Mucosa of stomach (tissue), 1 donor: ENCODE measurements around the gene THAP3.
"Not testable (repeated sequence)": the region's sequence is repeated elsewhere in the genome, so short reads cannot be mapped to it uniquely, and the experiment has no call there.

Source experiments
- H3K27me3 ChIP-seq: one replicate; pipeline ENCODE4 v1.7.0; 2013; ENCODE audit warnings: mild to moderate bottlenecking, low read length; ENCODE audit not compliant: control insufficient read depth, insufficient read depth
- H3K36me3 ChIP-seq: one replicate; pipeline ENCODE4 v1.7.0; 2013; ENCODE audit warnings: low read length; ENCODE audit not compliant: control insufficient read depth, insufficient read depth
- H3K4me1 ChIP-seq: one replicate; pipeline ENCODE4 v1.7.0; 2013; ENCODE audit warnings: mild to moderate bottlenecking, low read length; ENCODE audit not compliant: control insufficient read depth, insufficient read depth
- H3K4me3 ChIP-seq: one replicate; pipeline ENCODE4 v1.7.0; 2013; ENCODE audit warnings: low read length
- H3K9ac ChIP-seq: one replicate; pipeline ENCODE4 v1.7.0; 2013; ENCODE audit warnings: mild to moderate bottlenecking, low read length, moderate library complexity
- H3K9me3 ChIP-seq: one replicate; pipeline ENCODE4 v1.7.0; 2013; ENCODE audit warnings: mild to moderate bottlenecking, low read length, moderate library complexity; ENCODE audit not compliant: control insufficient read depth
- donor health status: Pancreatic carcinoma.

THAP3 gene

GRCh38 chr1:6593810-6594209 lies 30.9 kb upstream of the THAP3 start:
- no peak overlapping the region for H3K4me3 ChIP-seq
- peaks cover 2% of the 10 kb centered on the region for H3K4me1 ChIP-seq
- no peaks in the 10 kb centered on the region for H3K9me3 ChIP-seq
- H3K9ac ChIP-seq = no peak overlapping the region
- H3K27me3 ChIP-seq = no peaks in the 10 kb centered on the region
- H3K36me3 ChIP-seq = peaks cover 7% of the 10 kb centered on the region

DNA sequence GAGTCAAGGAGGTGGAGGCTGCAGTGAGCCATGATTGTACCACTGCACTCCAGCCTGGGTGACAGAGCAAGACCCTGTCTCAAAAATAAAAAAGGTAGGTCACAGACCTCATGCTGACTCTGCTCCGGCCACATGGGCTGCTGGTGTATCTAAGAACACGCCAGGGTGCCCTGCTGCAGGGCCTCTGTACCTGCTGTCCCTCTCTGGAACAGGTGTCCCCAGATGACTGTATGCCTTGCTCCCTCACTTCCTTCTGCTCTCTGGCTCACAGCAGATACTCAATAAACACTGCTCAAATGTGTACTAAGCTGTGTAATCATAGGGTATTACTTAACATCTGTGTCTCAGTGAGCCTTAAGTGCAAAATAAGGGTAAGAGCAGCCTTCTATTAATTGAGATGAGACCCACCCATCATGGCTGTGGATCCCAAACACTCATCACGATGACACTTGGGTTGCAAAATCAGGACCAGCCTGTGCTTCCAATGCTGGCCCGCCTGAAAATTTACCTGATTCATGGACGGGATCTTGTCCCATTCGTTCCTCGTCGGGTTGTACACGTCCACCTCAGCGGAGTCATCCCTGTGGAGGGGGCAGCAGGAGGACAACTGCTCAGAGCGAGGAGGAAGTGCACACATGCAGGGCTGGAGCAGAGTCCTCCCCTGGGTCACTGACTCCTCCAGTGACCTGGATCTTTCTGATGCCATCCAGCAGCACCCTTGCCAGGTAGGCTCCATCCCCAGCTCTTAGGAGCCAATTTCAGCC lies 29.5 kb upstream of the THAP3 start:
- peaks cover 12% of the 10 kb centered on the region for H3K4me1 ChIP-seq

GRCh38 chr1:6596351-6596750 lies 28.3 kb upstream of the THAP3 start:
- Histone ChIP-seq H3K27me3 (no peaks in the 10 kb centered on the region), H3K4me3 (no peak overlapping the region), H3K9ac (no peak overlapping the region), H3K36me3 (no peaks in the 10 kb centered on the region), H3K4me1 (peaks cover 20% of the 10 kb centered on the region), H3K9me3 (no peaks in the 10 kb centered on the region)

More for the DNA sequence above, 29.5 kb upstream of the THAP3 start:
- Histone ChIP-seq H3K27me3 (no peaks in the 10 kb centered on the region), H3K9me3 (no peaks in the 10 kb centered on the region), H3K9ac (no peak overlapping the region), H3K4me3 (no peak overlapping the region), H3K36me3 (no peaks in the 10 kb centered on the region)

GRCh38 chr1:6596886-6597776 lies 27.5 kb upstream of the THAP3 start:
- no peaks in the 10 kb centered on the region for H3K27me3 ChIP-seq
- peaks cover 20% of the 10 kb centered on the region for H3K4me1 ChIP-seq
- no peak overlapping the region for H3K4me3 ChIP-seq
- H3K9ac ChIP-seq = no peak overlapping the region
- no peaks in the 10 kb centered on the region for H3K9me3 ChIP-seq
- H3K36me3 ChIP-seq = no peaks in the 10 kb centered on the region

GRCh38 chr1:6597777-6598131 lies 26.9 kb upstream of the THAP3 start:
- no peak overlapping the region for H3K4me3 ChIP-seq
- H3K9me3 ChIP-seq = no peaks in the 10 kb centered on the region
- no peaks in the 10 kb centered on the region for H3K27me3 ChIP-seq
- no peak overlapping the region for H3K9ac ChIP-seq
- peaks cover 20% of the 10 kb centered on the region for H3K4me1 ChIP-seq
- no peaks in the 10 kb centered on the region for H3K36me3 ChIP-seq

DNA sequence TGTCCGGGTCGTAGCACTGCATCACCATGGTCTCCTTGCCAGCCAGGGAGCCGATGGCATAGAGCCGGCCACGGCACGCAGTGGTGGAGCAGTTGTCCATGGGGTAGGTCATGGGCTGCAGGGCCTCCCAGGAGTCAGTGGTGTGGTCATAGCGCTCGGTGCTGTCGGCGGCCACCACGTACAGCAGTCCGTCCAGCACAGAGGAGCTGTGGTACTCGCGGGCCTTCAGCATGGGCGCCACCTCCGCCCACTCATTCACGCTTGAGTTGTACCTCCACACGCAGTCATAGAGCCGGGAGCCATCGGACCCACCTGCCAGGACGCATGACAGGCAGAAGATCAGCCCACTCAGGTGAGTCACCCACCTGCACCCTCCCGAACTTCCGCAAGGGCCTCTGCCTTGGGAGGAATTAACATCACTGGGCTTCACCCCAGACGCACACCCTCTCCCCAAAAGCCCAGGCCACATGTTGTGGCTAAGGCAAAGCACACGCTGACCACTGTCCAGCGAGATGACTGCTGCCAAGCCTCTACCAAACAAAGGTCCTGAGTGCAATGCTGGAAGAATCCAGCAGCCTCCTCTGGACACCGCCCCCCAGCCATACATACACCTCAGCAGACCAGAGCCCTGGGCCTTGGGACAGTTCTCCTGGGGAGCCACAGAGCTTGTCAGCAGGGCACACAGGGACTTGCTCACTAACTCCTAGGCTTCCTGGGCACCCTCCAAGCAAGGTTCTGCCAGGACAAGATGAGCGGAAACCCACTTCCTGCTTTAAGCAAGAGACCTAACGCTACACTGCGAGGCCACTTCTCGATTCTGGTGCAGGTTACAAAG lies 25.3 kb upstream of the THAP3 start:
- no peaks in the 10 kb centered on the region for H3K27me3 ChIP-seq
- peak overlapping the region; percentile 24 for H3K4me3 ChIP-seq
- no peaks in the 10 kb centered on the region for H3K36me3 ChIP-seq
- H3K4me1 ChIP-seq = peaks cover 30% of the 10 kb centered on the region
- peak overlapping the region; percentile 22 for H3K9ac ChIP-seq
- no peaks in the 10 kb centered on the region for H3K9me3 ChIP-seq

- Histone ChIP-seq H3K4me3 (peak overlapping the region; percentile 82), H3K9ac (peak overlapping the region; percentile 89), H3K4me1 (peaks cover 36% of the 10 kb centered on the region)
- H3K36me3 ChIP-seq, H3K9me3 ChIP-seq, H3K27me3 ChIP-seq: not testable (repeated sequence)
Measured at GRCh38 chr1:6599991-6600390, 24.7 kb upstream of the THAP3 start.

- Histone ChIP-seq H3K4me1 (peaks cover 36% of the 10 kb centered on the region), H3K9me3 (no peaks in the 10 kb centered on the region), H3K27me3 (no peaks in the 10 kb centered on the region), H3K4me3 (peak overlapping the region; percentile 82), H3K9ac (peak overlapping the region; percentile 89), H3K36me3 (no peaks in the 10 kb centered on the region)
Measured at GRCh38 chr1:6600410-6601048, 24.1 kb upstream of the THAP3 start.

GRCh38 chr1:6601049-6601922 lies 23.4 kb upstream of the THAP3 start:
- no peaks in the 10 kb centered on the region for H3K27me3 ChIP-seq
- peaks cover 36% of the 10 kb centered on the region for H3K4me1 ChIP-seq
- H3K9ac ChIP-seq = peak overlapping the region; percentile 89

GRCh38 chr1:6601923-6602668 lies 22.6 kb upstream of the THAP3 start:
- Histone ChIP-seq H3K36me3 (no peaks in the 10 kb centered on the region), H3K4me3 (peak overlapping the region; percentile 82), H3K4me1 (peaks cover 36% of the 10 kb centered on the region), H3K27me3 (no peaks in the 10 kb centered on the region), H3K9me3 (no peaks in the 10 kb centered on the region), H3K9ac (peak overlapping the region; percentile 89)

More at GRCh38 chr1:6601049-6601922, 23.4 kb upstream of the THAP3 start:
- H3K4me3 ChIP-seq = peak overlapping the region; percentile 82
- H3K36me3 ChIP-seq = no peaks in the 10 kb centered on the region
- H3K9me3 ChIP-seq = no peaks in the 10 kb centered on the region
